Large intestine (tissue), 3 donors: ENCODE data around the gene CSTB. TPM values are rescaled to one million over a fixed set of nuclear protein-coding genes. Genes with fewer than 3 reads are reported as not detected.

Source experiments
- DNase-seq, 2 donors: peaks; one replicate each; pipeline versions ENCODE4 v3.0.0 to v3.0.0-alpha.2; 2013
- H3K27ac ChIP-seq: one replicate; pipeline ENCODE4 v1.5.1; 2013; ENCODE audit warnings: low read length
- H3K27me3 ChIP-seq: 2 replicates; pipeline ENCODE4 v1.6.1; 2013; ENCODE audit warnings: low read length; ENCODE audit not compliant: control insufficient read depth, insufficient read depth
- H3K36me3 ChIP-seq: 2 replicates; pipeline ENCODE4 v1.6.1; 2013; ENCODE audit warnings: low read length; ENCODE audit not compliant: control insufficient read depth, insufficient read depth
- H3K4me1 ChIP-seq: one replicate; pipeline ENCODE4 v1.6.1; 2013; ENCODE audit warnings: low read length; ENCODE audit not compliant: control insufficient read depth, insufficient read depth
- H3K4me3 ChIP-seq: one replicate; pipeline ENCODE4 v1.5.1; 2013; ENCODE audit warnings: low read length
- H3K9me3 ChIP-seq: one replicate; pipeline ENCODE4 v1.6.1; 2013; ENCODE audit warnings: mild to moderate bottlenecking, low read depth, low read length, moderate library complexity; ENCODE audit not compliant: control insufficient read depth
- WGBS: methylation state at CpG from one replicate; pipeline ENCODE4 v1.1.5; 2013; ENCODE audit warnings: low lambda C conversion rate; ENCODE audit not compliant: insufficient coverage; 5-methylcytosine and 5-hydroxymethylcytosine counted together
- polyA plus RNA-seq: library from polyadenylated mRNA; unstranded; fragments of 120-200 nt; gene quantifications from one replicate; pipeline ENCODE4 v1.2.1, GENCODE V29; 2013

CSTB gene
- polyA plus RNA-seq, 1 donor: 36.5 TPM

- Histone ChIP-seq H3K27me3 (no peaks in the 10 kb centered on the region), H3K27ac (no peak overlapping the region), H3K9me3 (no peaks in the 10 kb centered on the region), H3K4me1 (peaks cover 15% of the 10 kb centered on the region), H3K36me3 (peaks cover 10% of the 10 kb centered on the region), H3K4me3 (no peak overlapping the region)
- DNase-seq: no peak
- 100% methylated on average over 1 of the region's 20 CpGs for WGBS
These were observed 2.6 kb upstream of the CSTB start for GRCh38 chr21:43778469-43779335.

GRCh38 chr21:43777953-43778352 lies 1.8 kb upstream of the CSTB start:
- DNase-seq: no peak
- Histone ChIP-seq H3K27ac (no peak overlapping the region), H3K4me1 (peaks cover 15% of the 10 kb centered on the region), H3K27me3 (no peaks in the 10 kb centered on the region), H3K4me3 (no peak overlapping the region), H3K36me3 (peaks cover 17% of the 10 kb centered on the region), H3K9me3 (no peaks in the 10 kb centered on the region)
- WGBS: no CpG with 5 or more reads among the region's 5 CpGs

GRCh38 chr21:43775190-43775589 lies 918 bp downstream of the CSTB start:
- Histone ChIP-seq H3K27me3 (no peaks in the 10 kb centered on the region), H3K27ac (peak overlapping the region; percentile 64), H3K36me3 (peaks cover 23% of the 10 kb centered on the region), H3K4me3 (peak overlapping the region; percentile 67), H3K4me1 (peaks cover 8% of the 10 kb centered on the region), H3K9me3 (no peaks in the 10 kb centered on the region)
- 90% methylated on average over 2 of the region's 12 CpGs for WGBS
- no peak for DNase-seq

GRCh38 chr21:43774163-43774562 lies 1.9 kb downstream of the CSTB start:
- DNase-seq: no peak
- WGBS: no CpG with 5 or more reads among the region's 10 CpGs
- Histone ChIP-seq H3K4me3 (no peak overlapping the region), H3K4me1 (peaks cover 8% of the 10 kb centered on the region), H3K36me3 (peaks cover 23% of the 10 kb centered on the region), H3K27ac (no peak overlapping the region), H3K27me3 (no peaks in the 10 kb centered on the region), H3K9me3 (no peaks in the 10 kb centered on the region)

GRCh38 chr21:43772425-43772821 lies 3.7 kb downstream of the CSTB start:
- Histone ChIP-seq H3K27ac (no peak overlapping the region), H3K27me3 (no peaks in the 10 kb centered on the region), H3K4me3 (no peak overlapping the region), H3K4me1 (peaks cover 23% of the 10 kb centered on the region), H3K9me3 (no peaks in the 10 kb centered on the region), H3K36me3 (peaks cover 23% of the 10 kb centered on the region)
- DNase-seq: no peak
- WGBS: 100% methylated on average over 1 of the region's 6 CpGs

- Histone ChIP-seq H3K27me3 (no peaks in the 10 kb centered on the region), H3K4me1 (peaks cover 29% of the 10 kb centered on the region), H3K9me3 (no peaks in the 10 kb centered on the region), H3K36me3 (peaks cover 23% of the 10 kb centered on the region), H3K27ac (no peak overlapping the region), H3K4me3 (no peak overlapping the region)
- no peak for DNase-seq
- WGBS: no CpG with 5 or more reads among the region's 13 CpGs
These were observed 4.2 kb downstream of the CSTB start for GRCh38 chr21:43771698-43772424.

- no peaks in the 10 kb centered on the region for H3K27me3 ChIP-seq
- H3K4me3 ChIP-seq: no peak overlapping the region
- H3K4me1 ChIP-seq: peaks cover 32% of the 10 kb centered on the region
- peaks cover 23% of the 10 kb centered on the region for H3K36me3 ChIP-seq
- H3K27ac ChIP-seq: no peak overlapping the region
- WGBS: no CpG with 5 or more reads among the region's 13 CpGs
- H3K9me3 ChIP-seq: no peaks in the 10 kb centered on the region
- DNase-seq: no peak
These were observed 4.9 kb downstream of the CSTB start for GRCh38 chr21:43771199-43771675.

- H3K36me3 ChIP-seq: peaks cover 23% of the 10 kb centered on the region
- no peak overlapping the region for H3K4me3 ChIP-seq
- H3K27me3 ChIP-seq: no peaks in the 10 kb centered on the region
- peaks cover 32% of the 10 kb centered on the region for H3K4me1 ChIP-seq
- no peak for DNase-seq
- no CpG with 5 or more reads among the region's 21 CpGs for WGBS
- H3K9me3 ChIP-seq: no peaks in the 10 kb centered on the region
- no peak overlapping the region for H3K27ac ChIP-seq
These were observed 5.9 kb downstream of the CSTB start for GRCh38 chr21:43770066-43770655.

- Histone ChIP-seq H3K9me3 (no peaks in the 10 kb centered on the region), H3K27ac (no peak overlapping the region), H3K27me3 (no peaks in the 10 kb centered on the region), H3K36me3 (peaks cover 21% of the 10 kb centered on the region), H3K4me1 (peaks cover 28% of the 10 kb centered on the region), H3K4me3 (no peak overlapping the region)
- DNase-seq: no peak
- no CpG with 5 or more reads among the region's 11 CpGs for WGBS
These were observed 6.7 kb downstream of the CSTB start for GRCh38 chr21:43769325-43769958.

GRCh38 chr21:43768868-43769167 lies 7.3 kb downstream of the CSTB start:
- DNase-seq: no peak
- peaks cover 17% of the 10 kb centered on the region for H3K36me3 ChIP-seq
- H3K9me3 ChIP-seq: no peaks in the 10 kb centered on the region
- H3K27ac ChIP-seq: peak overlapping the region; percentile 63
- H3K27me3 ChIP-seq: no peaks in the 10 kb centered on the region
- H3K4me3 ChIP-seq: no peak overlapping the region
- WGBS: no CpG with 5 or more reads among the region's 8 CpGs
- peaks cover 24% of the 10 kb centered on the region for H3K4me1 ChIP-seq
